ENCODE measurements around the gene PDCD1LG2.

GRCh38 chr9:5579881-5580280, 69.5 kb downstream of the PDCD1LG2 start:
- TF ChIP-seq CTCF (IDR thresholded peaks at IDR 0.05) (no peak), EP300 (IDR thresholded peaks at IDR 0.05) (no peak)
